GM23248 (cell line): ENCODE results near the gene KSR2.

Experiments used
- EZH2 ChIP-seq: fragments of 200-600 bp; sonication (generic); IDR thresholded peaks from 2 replicates; pipeline ENCODE4 v1.6.1; 2018; ENCODE audit warnings: antibody characterized with exemption, mild to moderate bottlenecking; ENCODE audit not compliant: insufficient read depth, poor library complexity, severe bottlenecking
- EZH2phosphoT487 ChIP-seq: fragments of 200-600 bp; sonication (generic); IDR thresholded peaks from 2 replicates; pipeline ENCODE4 v1.6.1; 2018; ENCODE audit warnings: antibody characterized with exemption, moderate library complexity, mild to moderate bottlenecking, low read depth; ENCODE audit not compliant: insufficient read depth

DNA sequence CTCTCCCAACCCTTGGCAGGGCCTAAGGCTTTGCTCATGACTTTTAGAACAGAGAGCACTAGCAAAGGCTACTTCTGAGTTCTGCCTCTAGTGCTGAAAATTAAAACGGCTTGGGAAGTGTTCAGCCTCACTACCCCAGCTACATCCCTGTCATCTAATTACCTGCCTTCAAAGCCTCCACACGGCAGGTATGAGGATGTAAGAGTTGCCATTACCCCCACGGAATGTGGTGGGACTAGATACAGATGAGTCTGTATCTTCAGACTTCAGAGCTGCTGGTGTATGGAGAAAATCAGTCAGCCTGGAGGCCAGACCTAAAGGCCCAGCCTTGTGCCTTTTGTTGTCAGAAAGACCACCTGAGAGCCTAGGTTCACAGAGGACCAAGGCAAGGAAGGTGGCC is 392.7 kb downstream of the KSR2 start:
- TF ChIP-seq EZH2phosphoT487, result no peak
- TF ChIP-seq EZH2, result no peak
